ENCODE data around the gene LRRC8E.
"Not testable (repeated sequence)": the region's sequence is repeated elsewhere in the genome, so short reads cannot be mapped to it uniquely, and the experiment has no call there.

The LRRC8E gene

GRCh38 chr19:7855426-7856108, 32.7 kb upstream of the LRRC8E start:
- no peak for DNase-seq (ENCODE audit: low read depth)

- DNase-seq (ENCODE audit: low read depth), result no peak
Measured at GRCh38 chr19:7856109-7856591, 32.2 kb upstream of the LRRC8E start.

GRCh38 chr19:7856679-7857663, 31.3 kb upstream of the LRRC8E start:
- no peak for DNase-seq (ENCODE audit: low read depth)

- no peak for DNase-seq (ENCODE audit: low read depth)
Measured at GRCh38 chr19:7857727-7858108, 30.6 kb upstream of the LRRC8E start.

GRCh38 chr19:7858109-7858770, 30.1 kb upstream of the LRRC8E start:
- no peak for DNase-seq (ENCODE audit: low read depth)

- DNase-seq (ENCODE audit: low read depth), result not testable (repeated sequence)
Measured at GRCh38 chr19:7859087-7859486, 29.2 kb upstream of the LRRC8E start.

- no peak for DNase-seq (ENCODE audit: low read depth)
Measured at GRCh38 chr19:7859831-7860713, 28.2 kb upstream of the LRRC8E start.

- no peak for DNase-seq (ENCODE audit: low read depth)
Measured at GRCh38 chr19:7860714-7861618, 27.3 kb upstream of the LRRC8E start.

GRCh38 chr19:7861619-7862412, 26.5 kb upstream of the LRRC8E start:
- no peak for DNase-seq (ENCODE audit: low read depth)

GRCh38 chr19:7862413-7862951, 25.8 kb upstream of the LRRC8E start:
- DNase-seq (ENCODE audit: low read depth), result peak; percentile 82

- DNase-seq (ENCODE audit: low read depth), result no peak
Measured at GRCh38 chr19:7863157-7863970, 24.9 kb upstream of the LRRC8E start.

- DNase-seq (ENCODE audit: low read depth), result no peak
Measured at GRCh38 chr19:7863971-7864689, 24.2 kb upstream of the LRRC8E start.

- no peak for DNase-seq (ENCODE audit: low read depth)
Measured at GRCh38 chr19:7864690-7865074, 23.6 kb upstream of the LRRC8E start.

- no peak for DNase-seq (ENCODE audit: low read depth)
Measured at GRCh38 chr19:7865262-7865911, 22.9 kb upstream of the LRRC8E start.

GRCh38 chr19:7866399-7867091, 21.8 kb upstream of the LRRC8E start:
- DNase-seq (ENCODE audit: low read depth), result no peak

- DNase-seq (ENCODE audit: low read depth), result no peak
Measured at GRCh38 chr19:7867092-7867844, 21.0 kb upstream of the LRRC8E start.
